HG03378 (cell line): ENCODE results near the gene SGSM1.

Source experiments
- ATAC-seq: cut with Tn5 transposase; IDR thresholded peaks from one replicate; pipeline ENCODE4 v1.9.1; 2021; ENCODE audit warnings: mild to moderate bottlenecking, moderate library complexity; ENCODE audit not compliant: unreplicated experiment

The SGSM1 gene

GRCh38 chr22:24947881-24948280 is 141.9 kb downstream of the SGSM1 start:
- ATAC-seq: no peak

DNA sequence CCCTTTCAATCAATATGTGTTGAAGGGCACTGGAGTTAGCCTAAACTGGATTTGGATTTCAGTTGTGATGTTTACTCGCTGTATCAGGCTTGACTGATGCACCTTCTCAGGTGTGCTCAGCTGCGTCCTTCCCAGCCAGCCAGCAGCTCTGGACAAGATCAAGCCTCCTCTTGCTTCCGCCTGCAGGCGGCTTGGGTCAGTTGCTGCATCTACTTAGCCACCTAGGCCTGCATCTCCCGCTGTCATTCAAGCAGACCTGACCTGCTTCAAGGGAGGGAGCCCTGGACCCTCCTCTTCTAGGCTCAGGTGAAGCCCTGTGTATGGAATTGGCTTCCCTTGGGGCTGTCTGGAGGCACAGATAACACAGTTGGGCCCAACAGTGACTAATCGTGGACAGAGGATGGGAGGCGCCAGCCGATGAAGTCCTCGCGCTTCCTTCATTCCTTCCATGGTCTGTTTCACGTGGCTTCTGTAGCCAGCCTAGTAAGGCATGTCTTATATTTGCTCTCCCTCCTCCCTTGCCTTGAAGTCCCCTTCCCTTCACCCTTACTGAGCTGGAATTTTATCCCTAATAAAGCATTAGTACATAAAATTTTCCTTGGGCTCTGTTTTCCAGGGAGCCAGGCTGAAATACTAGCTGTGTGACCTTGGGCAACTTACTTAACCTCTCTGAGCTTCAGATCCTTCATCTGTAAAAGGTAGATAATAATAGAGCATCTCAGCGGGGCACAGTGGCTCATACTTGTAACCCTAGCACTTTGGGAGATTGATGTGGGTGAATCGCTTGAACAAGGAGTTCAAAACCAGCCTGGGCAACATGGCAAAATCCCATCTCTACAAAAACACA is 142.6 kb downstream of the SGSM1 start:
- ATAC-seq: no peak

DNA sequence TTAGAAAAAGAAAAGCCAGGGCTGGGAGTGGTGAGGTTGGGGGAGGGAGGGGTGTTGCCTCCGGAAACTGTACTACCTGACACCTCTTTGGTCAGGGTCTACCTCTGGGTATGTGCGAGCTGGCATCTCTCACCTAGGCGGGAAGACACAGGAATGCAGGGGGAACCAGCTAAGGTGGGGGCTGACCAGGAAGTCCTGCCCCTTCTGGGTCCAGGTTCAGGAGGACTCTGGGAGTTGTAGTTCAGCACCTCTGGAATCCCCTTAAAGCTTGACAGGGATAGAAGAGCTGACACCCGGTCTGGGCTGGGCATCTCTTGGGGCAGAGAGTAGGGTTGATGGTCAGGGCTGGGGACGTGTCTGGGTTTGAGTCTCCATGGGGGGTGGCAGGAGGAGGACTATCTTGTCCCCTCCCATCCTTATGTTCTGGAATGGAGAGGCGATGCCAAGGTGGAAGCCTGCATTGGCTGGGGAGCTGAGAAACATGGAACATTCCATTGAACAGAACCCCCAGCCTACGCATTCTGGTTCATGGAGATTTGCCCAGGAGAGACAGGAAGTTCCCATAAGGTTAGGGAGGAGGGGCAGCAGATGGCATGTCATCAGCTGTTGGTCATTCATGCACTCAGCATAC is 144.4 kb downstream of the SGSM1 start:
- ATAC-seq: no peak

DNA sequence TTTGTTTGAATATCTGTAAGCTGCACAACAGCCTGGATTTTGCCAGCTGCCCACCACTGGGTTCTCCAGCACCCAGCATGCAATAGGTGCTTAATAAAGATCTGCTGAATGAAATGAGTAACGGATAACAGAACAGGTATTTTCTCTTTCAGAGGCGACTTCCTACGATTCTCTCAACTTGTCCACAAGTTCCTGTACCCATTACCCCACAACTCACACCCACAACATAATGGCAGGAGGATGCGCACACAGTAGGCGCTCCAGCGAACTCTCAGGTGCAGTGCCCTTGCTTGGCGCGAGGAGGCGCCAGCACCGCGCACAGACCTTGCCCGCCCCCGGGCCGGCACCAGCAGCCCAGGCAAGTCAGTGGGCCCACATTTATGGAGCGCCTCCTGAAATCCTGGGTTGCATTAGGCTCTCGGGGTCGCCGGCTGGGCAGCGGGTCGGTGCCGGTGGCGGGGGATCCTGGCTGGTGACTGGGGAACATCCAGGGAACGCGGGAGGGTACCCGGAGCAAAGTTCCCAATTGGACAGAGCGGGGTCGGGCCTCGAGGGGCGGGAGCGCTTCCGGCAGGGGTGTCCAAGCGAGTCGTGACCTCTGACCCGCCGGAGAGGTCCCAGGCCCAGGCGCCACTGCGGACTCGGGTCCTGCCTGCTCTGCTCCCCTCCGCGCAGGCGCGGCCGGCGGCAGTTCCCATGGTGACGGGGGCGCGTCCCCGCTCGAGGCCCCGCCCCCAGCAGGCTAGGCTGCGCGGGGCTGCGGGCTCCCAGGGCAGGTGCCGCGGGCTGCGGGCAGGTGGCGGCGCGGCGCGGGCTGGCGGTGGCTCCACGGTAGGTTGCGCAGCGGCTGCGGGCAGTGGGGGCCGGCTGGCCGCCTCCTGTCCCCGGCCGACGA is 146.2 kb downstream of the SGSM1 start, which contains the start of gene KIAA1671:
TSS of gene KIAA1671 (plus strand) at position 775 of the 895 bp plus-strand sequence. CDS start 75,284 bp downstream, outside the sequence.
- no peak for ATAC-seq

DNA sequence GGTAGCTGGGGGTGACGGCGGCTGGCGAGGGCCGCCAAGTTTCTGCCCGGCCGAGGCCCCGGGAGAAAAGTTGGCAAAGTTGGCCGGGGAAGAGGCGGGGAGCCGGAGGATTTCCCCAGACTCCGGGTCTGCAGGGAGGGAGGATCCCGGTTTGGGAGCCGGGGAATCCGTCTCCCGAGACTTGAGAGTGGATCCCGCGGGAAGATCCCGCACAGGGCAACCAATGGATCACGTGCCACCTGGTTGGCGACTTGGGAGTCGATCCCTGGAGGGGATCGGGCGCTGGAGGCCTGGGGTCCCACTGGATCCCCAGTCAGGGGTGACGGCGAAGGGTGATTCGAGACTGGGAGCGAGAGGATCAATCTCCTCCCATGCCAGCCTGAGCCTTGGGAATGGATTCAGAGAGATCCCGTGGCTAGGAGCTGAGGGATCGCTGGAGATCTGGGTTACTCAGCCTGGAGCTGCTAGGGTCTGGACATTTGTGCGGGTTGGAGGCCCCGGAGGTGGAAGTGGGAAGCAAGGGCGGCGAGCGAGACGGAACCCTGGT is 146.9 kb downstream of the SGSM1 start:
- no peak for ATAC-seq

- ATAC-seq: no peak
Measured at GRCh38 chr22:24953384-24954113, 147.5 kb downstream of the SGSM1 start.

DNA sequence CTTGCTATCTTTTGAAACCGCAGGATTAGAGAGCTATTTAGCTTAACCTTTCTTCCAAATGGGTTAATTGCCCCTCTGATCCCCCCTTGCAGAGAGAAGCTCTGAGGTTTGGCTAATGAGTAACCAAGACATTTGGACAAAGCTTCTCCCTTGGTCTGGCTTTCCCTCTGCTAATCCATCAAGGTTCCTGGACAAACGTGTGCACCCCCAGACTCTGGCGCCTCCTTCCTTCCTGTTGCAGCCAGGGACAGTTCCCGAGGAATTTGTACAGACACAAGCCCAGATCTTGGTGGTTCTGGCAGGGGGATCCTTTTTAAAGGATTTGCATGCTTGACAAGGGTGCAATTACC is 148.1 kb downstream of the SGSM1 start:
- ATAC-seq: no peak

GRCh38 chr22:24954856-24955255 is 148.8 kb downstream of the SGSM1 start:
- ATAC-seq: no peak

DNA sequence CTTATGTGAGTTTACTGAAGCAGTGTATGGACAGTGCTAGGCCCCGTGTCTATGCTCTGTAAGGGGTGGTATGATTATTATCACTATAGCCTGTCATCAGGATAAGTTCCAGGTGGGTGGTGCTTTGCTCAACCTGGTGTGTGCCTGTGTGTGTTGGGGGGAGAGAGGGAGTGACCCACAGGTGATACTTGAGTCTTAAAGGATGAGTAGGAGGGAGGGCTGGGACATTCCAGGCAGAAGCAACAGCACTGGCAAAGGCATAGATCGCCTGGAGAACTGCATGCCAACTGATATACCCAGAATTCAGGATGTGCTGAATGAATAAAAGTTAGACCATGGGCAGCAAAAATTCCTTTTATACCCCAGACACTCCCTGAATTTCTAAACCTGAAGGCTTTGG is 151.0 kb downstream of the SGSM1 start:
- ATAC-seq: no peak

- ATAC-seq: no peak
Measured at GRCh38 chr22:24961217-24961844, 155.3 kb downstream of the SGSM1 start.

DNA sequence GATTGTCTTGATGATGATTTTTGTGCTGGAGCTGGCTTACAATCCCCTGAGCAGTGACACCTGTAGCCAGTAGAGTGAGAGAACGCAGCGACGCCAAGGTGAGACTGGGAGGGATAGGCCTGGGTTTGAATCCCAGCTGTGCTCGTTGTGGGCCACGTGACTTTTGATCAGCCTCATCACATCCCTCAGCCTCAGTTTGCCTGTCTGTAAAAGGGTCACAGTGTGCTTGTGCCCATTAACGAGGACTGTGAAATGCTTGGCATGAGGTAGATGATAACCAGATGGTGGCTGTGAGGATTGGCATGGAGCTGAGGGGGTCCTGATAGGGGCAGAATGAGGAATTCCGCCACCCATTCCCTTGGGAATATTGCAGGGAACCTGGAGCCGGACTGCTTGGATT is 156.1 kb downstream of the SGSM1 start:
- ATAC-seq: no peak

GRCh38 chr22:24962835-24963234 is 156.8 kb downstream of the SGSM1 start:
- ATAC-seq: no peak

- ATAC-seq: no peak
Measured at GRCh38 chr22:24964441-24964840, 158.4 kb downstream of the SGSM1 start.

GRCh38 chr22:24965822-24966626 is 160.0 kb downstream of the SGSM1 start:
- ATAC-seq: no peak

- ATAC-seq: no peak
Measured at GRCh38 chr22:24968066-24968561, 162.1 kb downstream of the SGSM1 start.

DNA sequence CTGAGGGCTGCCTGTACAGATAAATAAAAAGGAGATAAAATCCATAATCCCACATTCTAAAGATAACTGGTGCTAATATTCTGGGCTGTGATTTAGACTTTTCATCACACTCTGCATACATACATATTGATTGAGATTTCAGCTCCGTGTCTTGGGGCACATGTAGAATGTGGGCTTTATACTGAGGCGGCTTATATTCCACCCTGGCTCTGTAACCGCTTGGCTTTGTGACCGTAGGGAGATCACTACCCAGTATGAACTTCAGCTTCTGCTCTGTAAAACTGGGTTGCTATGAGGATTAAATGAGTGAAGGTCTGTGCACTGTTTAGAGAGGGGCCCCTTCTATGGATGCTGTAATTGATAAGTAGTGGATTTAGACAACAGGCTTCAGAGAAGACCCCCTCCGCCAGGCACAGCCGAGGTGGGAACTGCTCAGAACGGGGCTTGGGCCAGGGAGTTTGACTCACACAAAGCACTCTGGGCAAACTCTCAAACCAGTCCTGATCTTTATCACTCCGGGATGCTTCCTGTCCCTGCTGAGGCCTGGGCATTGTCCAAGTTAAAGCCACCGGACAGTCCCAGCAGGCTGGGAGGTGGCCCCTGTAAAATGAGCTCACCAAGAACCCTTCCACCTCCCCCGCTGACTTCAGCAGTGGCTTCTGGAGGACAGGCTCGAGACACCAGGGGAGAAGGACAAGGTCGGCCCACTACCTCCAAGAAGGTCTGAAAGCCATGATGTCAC is 163.7 kb downstream of the SGSM1 start:
- ATAC-seq: no peak

DNA sequence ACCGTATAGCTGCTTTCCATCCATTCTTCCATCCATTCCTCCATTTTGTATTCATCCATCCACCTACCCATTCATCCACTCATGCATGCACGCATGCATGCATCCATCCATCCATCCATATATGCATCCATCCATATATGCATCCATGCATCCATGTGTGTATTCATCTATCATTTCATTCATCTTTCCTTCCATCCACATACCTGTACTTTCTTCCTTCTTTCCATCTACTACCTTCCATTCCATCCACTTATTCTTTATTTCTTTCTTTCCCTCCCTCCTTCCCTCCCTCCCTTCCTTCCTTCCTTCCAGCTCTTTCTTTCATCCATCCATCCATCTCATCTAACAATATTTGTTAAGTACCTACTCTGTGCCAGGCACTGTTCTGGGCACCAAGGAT is 166.4 kb downstream of the SGSM1 start:
- no peak for ATAC-seq

GRCh38 chr22:24973872-24974271 is 167.9 kb downstream of the SGSM1 start:
- ATAC-seq: no peak
